Measurements from ENCODE around the gene HTATSF1. TPM values are rescaled to one million over a fixed set of nuclear protein-coding genes. Genes with fewer than 3 reads are reported as not detected.

The HTATSF1 gene
- total RNA-seq, 1 donor, result 35.0 TPM

GRCh38 chrX:136475236-136475635 lies 22.2 kb upstream of the HTATSF1 start:
- H3K4me3 ChIP-seq (ENCODE audit: low read depth, low read length), result no peak overlapping the region
- no peak for DNase-seq (ENCODE audit: low read depth)
- TF ChIP-seq CTCF (IDR thresholded peaks at IDR 0.05; ENCODE audit: insufficient read depth, low read depth, low read length), result no peak

GRCh38 chrX:136476501-136476900 lies 20.9 kb upstream of the HTATSF1 start:
- no peak overlapping the region for H3K4me3 ChIP-seq (ENCODE audit: low read depth, low read length)
- no peak for DNase-seq (ENCODE audit: low read depth)
- no peak for TF ChIP-seq CTCF (IDR thresholded peaks at IDR 0.05; ENCODE audit: insufficient read depth, low read depth, low read length)

- peak; percentile 7 for DNase-seq (ENCODE audit: low read depth)
- peak; percentile 46 for TF ChIP-seq CTCF (IDR thresholded peaks at IDR 0.05; ENCODE audit: insufficient read depth, low read depth, low read length)
- H3K4me3 ChIP-seq (ENCODE audit: low read depth, low read length), result no peak overlapping the region
Observed at GRCh38 chrX:136477026-136477425, 20.4 kb upstream of the HTATSF1 start.

- H3K4me3 ChIP-seq (ENCODE audit: low read depth, low read length), result no peak overlapping the region
- no peak for TF ChIP-seq CTCF (IDR thresholded peaks at IDR 0.05; ENCODE audit: insufficient read depth, low read depth, low read length)
- no peak for DNase-seq (ENCODE audit: low read depth)
Observed at GRCh38 chrX:136480383-136480782, 17.0 kb upstream of the HTATSF1 start.

- no peak for DNase-seq (ENCODE audit: low read depth)
- TF ChIP-seq CTCF (IDR thresholded peaks at IDR 0.05; ENCODE audit: insufficient read depth, low read depth, low read length), result no peak
- no peak within 1 kb of the TSS for H3K4me3 ChIP-seq (ENCODE audit: low read depth, low read length)
Observed at GRCh38 chrX:136487647-136488046, 9.7 kb upstream of the HTATSF1 start, which contains the start of gene BRS3. BRS3 (plus strand) TSS chrX:136487947; CDS start chrX:136488115, 168 bp downstream.

GRCh38 chrX:136488706-136489105 lies 8.7 kb upstream of the HTATSF1 start:
- H3K4me3 ChIP-seq (ENCODE audit: low read depth, low read length), result no peak overlapping the region
- no peak for TF ChIP-seq CTCF (IDR thresholded peaks at IDR 0.05; ENCODE audit: insufficient read depth, low read depth, low read length)
- DNase-seq (ENCODE audit: low read depth), result no peak

- DNase-seq (ENCODE audit: low read depth), result no peak
- H3K4me3 ChIP-seq (ENCODE audit: low read depth, low read length), result no peak overlapping the region
- no peak for TF ChIP-seq CTCF (IDR thresholded peaks at IDR 0.05; ENCODE audit: insufficient read depth, low read depth, low read length)
Observed at GRCh38 chrX:136491832-136492231, 5.6 kb upstream of the HTATSF1 start.
